H9 (cell line): ENCODE data around the gene DAPK2. TPM values are rescaled to one million over a fixed set of nuclear protein-coding genes. Genes with fewer than 3 reads are reported as not detected.

ENCODE experiments used
- DNase-seq: peaks from one replicate; pipeline ENCODE4 v3.0.0-alpha.2; 2017
- H2AFZ ChIP-seq: one replicate; pipeline ENCODE4 v1.6.1; 2013; ENCODE audit warnings: mild to moderate bottlenecking, low read length, control low read depth, moderate library complexity
- H2AK5ac ChIP-seq: 2 replicates; pipeline ENCODE4 v1.6.1; 2013; ENCODE audit warnings: low read length, control low read depth, mixed read lengths; ENCODE audit not compliant: insufficient read length
- H2BK120ac ChIP-seq: one replicate; pipeline ENCODE4 v1.6.1; 2013; ENCODE audit warnings: low read depth, mild to moderate bottlenecking, low read length, control low read depth, inconsistent platforms; ENCODE audit not compliant: poor library complexity, severe bottlenecking
- H2BK12ac ChIP-seq: 2 replicates; pipeline ENCODE4 v1.6.1; 2013; ENCODE audit warnings: low read length, control low read depth, mixed read lengths, low read depth; ENCODE audit not compliant: insufficient read length
- H2BK15ac ChIP-seq: 2 replicates; pipeline ENCODE4 v1.6.1; 2013; ENCODE audit warnings: low read depth, low read length, control low read depth
- H2BK20ac ChIP-seq: one replicate; pipeline ENCODE4 v1.6.1; 2013; ENCODE audit warnings: low read depth, mild to moderate bottlenecking, low read length, control low read depth, inconsistent platforms; ENCODE audit not compliant: poor library complexity, severe bottlenecking
- H2BK5ac ChIP-seq: 2 replicates; pipeline ENCODE4 v1.6.1; 2013; ENCODE audit warnings: low read length, control low read depth, mixed read lengths; ENCODE audit not compliant: insufficient read length
- H3K14ac ChIP-seq: 2 replicates; pipeline ENCODE4 v1.6.1; 2013; ENCODE audit warnings: low read length, control low read depth; ENCODE audit not compliant: insufficient read depth
- H3K18ac ChIP-seq: 2 replicates; pipeline ENCODE4 v1.6.1; 2013; ENCODE audit warnings: low read depth, mild to moderate bottlenecking, mixed read lengths, low read length, control low read depth; ENCODE audit not compliant: insufficient read length
- H3K23ac ChIP-seq: 2 replicates; pipeline ENCODE4 v1.6.1; 2013; ENCODE audit warnings: low read length, control low read depth, mixed read lengths, low read depth; ENCODE audit not compliant: insufficient read length
- H3K23me2 ChIP-seq: 2 replicates; pipeline ENCODE4 v1.6.1; 2013; ENCODE audit warnings: low read depth, mild to moderate bottlenecking, mixed read lengths, low read length, control low read depth; ENCODE audit not compliant: insufficient read length, poor library complexity, severe bottlenecking
- H3K27ac ChIP-seq: 2 replicates; pipeline ENCODE4 v1.5.1; 2013; ENCODE audit warnings: low read length, control low read depth, mixed read lengths, low read depth; ENCODE audit not compliant: insufficient read length
- H3K27me3 ChIP-seq: 2 replicates; pipeline ENCODE4 v1.6.1; 2013; ENCODE audit warnings: low read length, control low read depth, inconsistent platforms; ENCODE audit not compliant: insufficient read depth
- H3K4ac ChIP-seq: 2 replicates; pipeline ENCODE4 v1.6.1; 2013; ENCODE audit warnings: low read depth, mild to moderate bottlenecking, control low read depth, inconsistent platforms, low read length, moderate library complexity
- H3K4me1 ChIP-seq: 2 replicates; pipeline ENCODE4 v1.6.1; 2013; ENCODE audit warnings: low read length, control low read depth, inconsistent platforms; ENCODE audit not compliant: insufficient read depth
- H3K4me2 ChIP-seq: 2 replicates; pipeline ENCODE4 v1.6.1; 2013; ENCODE audit warnings: low read length, control low read depth, mixed read lengths; ENCODE audit not compliant: insufficient read length, insufficient read depth
- H3K56ac ChIP-seq: 2 replicates; pipeline ENCODE4 v1.6.1; 2013; ENCODE audit warnings: low read depth, mild to moderate bottlenecking, mixed read lengths, low read length, control low read depth; ENCODE audit not compliant: insufficient read length
- H3K79me1 ChIP-seq: 2 replicates; pipeline ENCODE4 v1.6.1; 2013; ENCODE audit warnings: low read depth, mild to moderate bottlenecking, moderate library complexity, low read length, control low read depth, inconsistent platforms; ENCODE audit not compliant: insufficient read depth, poor library complexity, severe bottlenecking
- H3K79me2 ChIP-seq: 2 replicates; pipeline ENCODE4 v1.6.1; 2013; ENCODE audit warnings: low read length, control low read depth, inconsistent platforms; ENCODE audit not compliant: insufficient read depth
- H3K9ac ChIP-seq: 2 replicates; pipeline ENCODE4 v1.6.1; 2013; ENCODE audit warnings: low read length, control low read depth, mixed read lengths; ENCODE audit not compliant: insufficient read length; ENCODE audit errors: extremely low read depth
- H3K9me3 ChIP-seq: one replicate; pipeline ENCODE4 v1.6.1; 2013; ENCODE audit warnings: low read depth, low read length, inconsistent platforms; ENCODE audit not compliant: control insufficient read depth
- H3T11ph ChIP-seq: one replicate; pipeline ENCODE4 v1.6.1; 2013; ENCODE audit warnings: mild to moderate bottlenecking, low read length, control low read depth, inconsistent platforms
- H4K20me1 ChIP-seq: one replicate; pipeline ENCODE4 v1.6.1; 2013; ENCODE audit not compliant: control insufficient read depth, insufficient read length, insufficient read depth
- H4K5ac ChIP-seq: 2 replicates; pipeline ENCODE4 v1.6.1; 2013; ENCODE audit warnings: low read depth, mild to moderate bottlenecking, mixed read lengths, low read length, control low read depth; ENCODE audit not compliant: insufficient read length
- H4K8ac ChIP-seq: replicated peaks from 2 replicates; pipeline ENCODE4 v1.6.1; 2013; ENCODE audit warnings: low read length, control low read depth, mixed read lengths, low read depth; ENCODE audit not compliant: insufficient read length
- H4K91ac ChIP-seq: 2 replicates; pipeline ENCODE4 v1.6.1; 2013; ENCODE audit warnings: low read depth, mild to moderate bottlenecking, moderate library complexity, mixed read lengths, low read length, control low read depth; ENCODE audit not compliant: insufficient read length
- H3K27ac Mint-ChIP-seq, 3 experiments: 2 replicates in 2 of 3; 3 replicates in 1 of 3; pipeline ENCODE4 v1.8.0; 2020 to 2021; ENCODE audit warnings: mixed read lengths in 3 of 3, mild to moderate bottlenecking in 1 of 3, moderate library complexity in 1 of 3
- H3K27me3 Mint-ChIP-seq: 2 replicates; pipeline ENCODE4 v1.8.0; 2021; ENCODE audit warnings: low read depth, mild to moderate bottlenecking, moderate library complexity, mixed read lengths
- H3K36me3 Mint-ChIP-seq, 3 experiments: 2 replicates in 2 of 3; 3 replicates in 1 of 3; pipeline ENCODE4 v1.8.0; 2020 to 2021; ENCODE audit warnings: low read depth in 3 of 3, mixed read lengths in 3 of 3; ENCODE audit not compliant: insufficient read depth in 1 of 3
- H3K4me1 Mint-ChIP-seq, 2 experiments: 2 replicates each; pipeline ENCODE4 v1.8.0; 2020; ENCODE audit warnings: mixed read lengths in 2 of 2
- H3K4me3 Mint-ChIP-seq, 2 experiments: 2 replicates in 1 of 2; 3 replicates in 1 of 2; pipeline ENCODE4 v1.8.0; 2020 to 2021; ENCODE audit warnings: mild to moderate bottlenecking in 2 of 2, mixed read lengths in 2 of 2, moderate library complexity in 1 of 2
- H3K9me3 Mint-ChIP-seq, 2 experiments: 2 replicates in 1 of 2; 3 replicates in 1 of 2; pipeline ENCODE4 v1.8.0; 2020; ENCODE audit warnings: mild to moderate bottlenecking in 2 of 2, mixed read lengths in 2 of 2, moderate library complexity in 1 of 2
- CTCF ChIP-seq: fragments of 200-600 bp; sonication (generic); conservative IDR thresholded peaks from 3 replicates; pipeline ENCODE4 v1.8.0; 2021; ENCODE audit warnings: antibody characterized with exemption, mild to moderate bottlenecking
- WGBS: extraction: QIAGEN DNeasy Blood & Tissue Kit; methylation state at CpG from one replicate; pipeline ENCODE4 v1.1.7; 2013; ENCODE audit warnings: missing lambda C conversion rate, low lambda C conversion rate, mixed read lengths; ENCODE audit not compliant: insufficient read length; ENCODE audit errors: extremely low coverage; 5-methylcytosine and 5-hydroxymethylcytosine counted together
- total RNA-seq: library from RNA; stranded (reverse); gene quantifications from 2 replicates; pipeline ENCODE4 v1.2.1, GENCODE V29; 2021

Gene DAPK2
- total RNA-seq, 1 experiment from 2014 or later: 3.5 TPM

- Histone ChIP-seq H3K27ac (no peak overlapping the region), H2BK5ac (no peak overlapping the region), H3K4ac (no peak overlapping the region), H3K4me2 (no peak overlapping the region), H3T11ph (no peak overlapping the region), H3K23ac (no peak overlapping the region), H2BK15ac (no peak overlapping the region), H3K18ac (no peak overlapping the region), H3K9me3 (no peaks in the 10 kb centered on the region), H4K8ac (no peak overlapping the region), H4K91ac (no peak overlapping the region), H3K14ac (no peak overlapping the region), H4K5ac (no peak overlapping the region), H3K79me2 (no peaks in the 10 kb centered on the region), H3K27me3 (no peaks in the 10 kb centered on the region), H3K4me1 (no peaks in the 10 kb centered on the region), H2AFZ (no peak overlapping the region), H3K56ac (no peak overlapping the region), H3K9ac (no peak overlapping the region), H4K20me1 (no peaks in the 10 kb centered on the region), H2AK5ac (no peak overlapping the region), H2BK12ac (no peak overlapping the region), H3K79me1 (no peaks in the 10 kb centered on the region), H2BK120ac (no peak overlapping the region), H2BK20ac (no peak overlapping the region), H3K23me2 (no peaks in the 10 kb centered on the region)
- Mint-ChIP-seq H3K36me3 (peaks cover 0 to 3% (median 0%) of the 10 kb centered on the region in 3 experiments; a peak in 1 of 7 replicates), H3K9me3 (no peaks in the 10 kb centered on the region), H3K4me3 (no peak overlapping the region), H3K27me3 (no peaks in the 10 kb centered on the region), H3K27ac (no peak overlapping the region), H3K4me1 (peaks cover 17 to 27% of the 10 kb centered on the region in 2 experiments)
- TF ChIP-seq CTCF: no peak
- no peak for DNase-seq
- WGBS: no CpG with 5 or more reads among the region's 4 CpGs
These were observed 135.1 kb downstream of the DAPK2 start for GRCh38 chr15:63911160-63911559.
